IMR-90 (cell line): ENCODE measurements around the gene TAPBP. TPM values are rescaled to one million over a fixed set of nuclear protein-coding genes. Genes with fewer than 3 reads are reported as not detected.

Source experiments
- ATAC-seq: fragments of 200-7000 bp; cut with Tn5 transposase; 2 replicates; pipeline ENCODE4 v1.9.1; 2020; ENCODE audit warnings: low read depth, mild to moderate bottlenecking, moderate library complexity
- BruUV-seq: library from RNA; stranded (reverse); fragments of 400-500 nt; replicated peaks from 2 replicates; lab custom pipeline; 2021; lab: Mats Ljungman, UMichigan
- CTCF ChIA-PET: fragments of 300-600 bp; formaldehyde crosslinking; extraction: SDS; loops from one replicate; lab custom pipeline; 2021; ENCODE audit warnings: antibody characterized with exemption; lab: Yijun Ruan, JAX
- POLR2A ChIA-PET: fragments of 300-600 bp; sonication (Branson Sonifier 250); formaldehyde crosslinking; loops from one replicate; lab custom pipeline; 2022; ENCODE audit warnings: antibody characterized with exemption; ENCODE audit not compliant: unreplicated experiment; lab: Charles Lee
- DNase-seq: peaks from one replicate; pipeline ENCODE4 v3.0.0; 2013
- H2AFZ ChIP-seq: replicated peaks from 2 replicates; pipeline ENCODE3; 2013; ENCODE audit warnings: low read length, mild to moderate bottlenecking; ENCODE audit not compliant: poor library complexity
- H2AK5ac ChIP-seq: 2 replicates; pipeline ENCODE4 v1.6.1; 2013; ENCODE audit warnings: low read depth, low read length, inconsistent platforms
- H2AK9ac ChIP-seq: replicated peaks from 2 replicates; pipeline ENCODE3; 2013; ENCODE audit warnings: mild to moderate bottlenecking, low read depth, low read length, moderate library complexity; ENCODE audit not compliant: poor library complexity
- H2BK120ac ChIP-seq: 2 replicates; pipeline ENCODE4 v1.6.1; 2013; ENCODE audit warnings: low read depth, low read length, inconsistent platforms
- H2BK15ac ChIP-seq: 3 replicates; pipeline ENCODE4 v1.6.1; 2013; ENCODE audit warnings: low read depth, low read length, inconsistent platforms
- H2BK20ac ChIP-seq: 2 replicates; pipeline ENCODE4 v1.6.1; 2013; ENCODE audit warnings: low read depth, mild to moderate bottlenecking, inconsistent platforms, low read length, moderate library complexity
- H2BK5ac ChIP-seq: 2 replicates; pipeline ENCODE4 v1.6.1; 2013; ENCODE audit warnings: mild to moderate bottlenecking, low read depth, low read length, inconsistent platforms; ENCODE audit not compliant: poor library complexity, severe bottlenecking
- H3K14ac ChIP-seq: replicated peaks from 2 replicates; pipeline ENCODE4 v1.6.1; 2013; ENCODE audit warnings: low read depth, low read length, inconsistent platforms
- H3K18ac ChIP-seq: 2 replicates; pipeline ENCODE4 v1.6.1; 2013; ENCODE audit warnings: low read depth, low read length, control low read depth
- H3K23ac ChIP-seq: 2 replicates; pipeline ENCODE4 v1.6.1; 2013; ENCODE audit warnings: low read depth, low read length, inconsistent platforms
- H3K27ac ChIP-seq: 2 replicates; pipeline ENCODE4 v1.5.1; 2013; ENCODE audit warnings: mild to moderate bottlenecking, control low read depth, low read length; ENCODE audit not compliant: insufficient read depth
- H3K27me3 ChIP-seq: 2 replicates; pipeline ENCODE4 v1.6.1; 2013; ENCODE audit warnings: low read length; ENCODE audit not compliant: control insufficient read depth, insufficient read depth
- H3K36me3 ChIP-seq: 2 replicates; pipeline ENCODE4 v1.6.1; 2013; ENCODE audit warnings: low read length, mixed read lengths; ENCODE audit not compliant: control insufficient read depth, insufficient read depth
- H3K4ac ChIP-seq: 2 replicates; pipeline ENCODE4 v1.6.1; 2013; ENCODE audit warnings: low read depth, low read length, inconsistent platforms
- H3K4me1 ChIP-seq: 2 replicates; pipeline ENCODE4 v1.6.1; 2013; ENCODE audit warnings: low read length, mixed read lengths; ENCODE audit not compliant: control insufficient read depth, insufficient read depth
- H3K4me2 ChIP-seq: 2 replicates; pipeline ENCODE4 v1.6.1; 2013; ENCODE audit warnings: low read depth, mild to moderate bottlenecking, control low read depth, low read length, moderate library complexity
- H3K4me3 ChIP-seq: 2 replicates; pipeline ENCODE4 v1.5.1; 2013; ENCODE audit warnings: low read depth, mild to moderate bottlenecking, control low read depth, low read length, moderate library complexity; ENCODE audit not compliant: insufficient read depth
- H3K56ac ChIP-seq: 2 replicates; pipeline ENCODE4 v1.6.1; 2013; ENCODE audit warnings: low read length, inconsistent platforms; ENCODE audit not compliant: insufficient read depth; ENCODE audit errors: extremely low read depth
- H3K79me1 ChIP-seq, 2 experiments: 2 replicates each; pipeline ENCODE4 v1.6.1; 2013; ENCODE audit warnings: low read length in 2 of 2, inconsistent platforms in 1 of 2, low read depth in 1 of 2
- H3K9ac ChIP-seq: 2 replicates; pipeline ENCODE4 v1.6.1; 2013; ENCODE audit warnings: low read depth, low read length, control low read depth
- H3K9me1 ChIP-seq: 2 replicates; pipeline ENCODE4 v1.6.1; 2013; ENCODE audit warnings: low read length, inconsistent platforms; ENCODE audit not compliant: insufficient read depth
- H3K9me3 ChIP-seq: 2 replicates; pipeline ENCODE4 v1.6.1; 2013; ENCODE audit warnings: low read length; ENCODE audit not compliant: control insufficient read depth, insufficient read depth
- H4K20me1 ChIP-seq: 2 replicates; pipeline ENCODE4 v1.6.1; 2013; ENCODE audit warnings: low read length, inconsistent platforms; ENCODE audit not compliant: insufficient read depth
- H4K5ac ChIP-seq: 2 replicates; pipeline ENCODE4 v1.6.1; 2013; ENCODE audit warnings: mild to moderate bottlenecking, low read depth, low read length, control low read depth
- H4K8ac ChIP-seq, 2 experiments: 2 replicates each; pipeline ENCODE4 v1.6.1; 2013; ENCODE audit warnings: low read depth in 2 of 2, low read length in 2 of 2, control low read depth in 1 of 2, inconsistent platforms in 1 of 2
- H4K91ac ChIP-seq: 2 replicates; pipeline ENCODE4 v1.6.1; 2013; ENCODE audit warnings: low read depth, low read length, inconsistent platforms; ENCODE audit not compliant: insufficient read depth
- BHLHE40 ChIP-seq: fragments of 150-350 bp; IDR thresholded peaks from 2 replicates; pipeline ENCODE4 v1.6.1; 2016; ENCODE audit warnings: mild to moderate bottlenecking, low read depth, low read length
- CEBPB ChIP-seq: IDR thresholded peaks from 2 replicates; pipeline ENCODE4 v1.6.1; 2012; ENCODE audit warnings: low read depth, low read length, improper control_type of control experiment
- CHD1 ChIP-seq: IDR thresholded peaks from 2 replicates; pipeline ENCODE4 v1.6.1; 2012; ENCODE audit warnings: low read depth, low read length, improper control_type of control experiment
- FOS ChIP-seq: fragments of 150-350 bp; IDR thresholded peaks from 2 replicates; pipeline ENCODE4 v1.6.1; 2016; ENCODE audit warnings: low read depth, low read length
- MAFK ChIP-seq: IDR thresholded peaks from 2 replicates; pipeline ENCODE4 v1.6.1; 2012; ENCODE audit warnings: low read depth, low read length, improper control_type of control experiment
- MAZ ChIP-seq: IDR thresholded peaks from 2 replicates; pipeline ENCODE4 v1.6.1; 2012; ENCODE audit warnings: low read depth, mild to moderate bottlenecking, low read length, improper control_type of control experiment, moderate library complexity, borderline replicate concordance
- MXI1 ChIP-seq: IDR thresholded peaks from 2 replicates; pipeline ENCODE4 v1.6.1; 2012; ENCODE audit warnings: low read depth, mild to moderate bottlenecking, low read length, moderate library complexity, borderline replicate concordance
- NFE2L2 ChIP-seq: fragments of 150-350 bp; IDR thresholded peaks from 2 replicates; pipeline ENCODE4 v1.6.1; 2016; ENCODE audit warnings: low read depth, mild to moderate bottlenecking, low read length
- POLR2A ChIP-seq: IDR thresholded peaks from 2 replicates; pipeline ENCODE4 v1.6.1; 2012; ENCODE audit warnings: mild to moderate bottlenecking, low read depth, low read length
- RAD21 ChIP-seq: IDR thresholded peaks from 2 replicates; pipeline ENCODE4 v1.6.1; 2012; ENCODE audit warnings: low read length, improper control_type of control experiment
- RCOR1 ChIP-seq: IDR thresholded peaks from 2 replicates; pipeline ENCODE4 v1.6.1; 2012; ENCODE audit warnings: mild to moderate bottlenecking, low read length, improper control_type of control experiment; ENCODE audit not compliant: insufficient replicate concordance
- RFX5 ChIP-seq: IDR thresholded peaks from 2 replicates; pipeline ENCODE4 v1.8.0; 2012; ENCODE audit warnings: low read depth, mild to moderate bottlenecking, low read length, moderate library complexity
- SMC3 ChIP-seq: fragments of 150-350 bp; IDR thresholded peaks from 2 replicates; pipeline ENCODE4 v1.6.1; 2016; ENCODE audit warnings: low read depth, mild to moderate bottlenecking, antibody characterized with exemption, low read length, moderate library complexity
- WGBS, 2 experiments: methylation state at CpG; one replicate each; pipeline versions ENCODE4 v1.1.5 to v1.1.7; 2013; ENCODE audit warnings: missing lambda C conversion rate in 2 of 2; ENCODE audit not compliant: insufficient read length in 1 of 2; ENCODE audit errors: extremely low coverage in 2 of 2; 5-methylcytosine and 5-hydroxymethylcytosine counted together
- dilution Hi-C: fragments of 300-500 bp; cut with HindIII; formaldehyde crosslinking; loops from one replicate; pipeline ENCODE4 v1.14.3; 2018; ENCODE audit warnings: low sequenced_read_pairs; ENCODE audit not compliant: unreplicated experiment
- in situ Hi-C: fragments of 300-500 bp; cut with MboI; formaldehyde crosslinking; loops from 3 replicates; pipeline ENCODE4 v1.14.3; 2019; ENCODE audit warnings: low sequenced_read_pairs, inconsistent platforms, mixed read lengths
- intact Hi-C: fragments of 100-400 bp; cut with micrococcal nuclease; formaldehyde crosslinking; loops from 2 replicates; pipeline ENCODE4 v1.10.0; 2022
- polyA plus RNA-seq, 3 experiments: library from polyadenylated mRNA; depleted of rRNA; stranded (reverse); fragments of >200 nt; gene quantifications; 2 replicates each; pipeline ENCODE4 v1.2.3, GENCODE V29; 2012; ENCODE audit warnings: low replicate concordance in 1 of 3
- total RNA-seq: library from RNA; depleted of rRNA; stranded (reverse); fragments of >200 nt; gene quantifications from 2 replicates; pipeline ENCODE4 v1.2.3, GENCODE V29; 2012
- TF ChIP-seq, protein P1 (sequence below): conservative IDR thresholded peaks from 2 replicates; pipeline ENCODE4 v1.5.1; 2012; ENCODE audit warnings: mild to moderate bottlenecking, low read depth, low read length, improper control_type of control experiment
- TF ChIP-seq, protein P2 (sequence below): fragments of 150-350 bp; IDR thresholded peaks from 2 replicates; pipeline ENCODE4 v1.6.1; 2017; ENCODE audit warnings: mild to moderate bottlenecking, antibody characterized with exemption, low read length, low read depth

TAPBP gene
- total and polyA plus RNA-seq, 2 of the 4 experiments (the other 2 are of a cell fraction) = 13.1 to 63.3 TPM

DNA sequence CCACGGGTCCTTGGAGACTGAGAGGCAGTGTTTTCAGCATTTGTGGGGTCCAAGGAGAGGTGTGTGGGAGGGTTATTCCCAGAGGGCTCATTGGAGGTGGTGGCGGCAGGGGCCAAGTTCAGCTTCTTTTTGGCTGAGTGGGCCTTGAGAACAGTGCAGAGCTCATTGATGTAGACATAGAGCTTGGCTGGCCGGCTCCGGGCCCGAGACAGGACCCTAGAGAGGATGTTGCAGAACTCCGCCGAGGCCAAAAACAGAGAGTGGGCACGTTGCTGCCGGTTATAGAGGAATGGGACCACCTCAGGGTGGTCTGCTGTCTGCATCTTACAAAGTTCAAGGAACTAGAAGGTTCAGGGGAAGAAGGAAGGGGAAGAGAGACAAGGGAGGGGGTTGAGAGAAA, 7.3 kb upstream of the TAPBP start:
- POLR2A ChIA-PET = interaction anchor here (0.6 to 1.0 kb wide), 2 partner anchors 339 to 349 kb away, joined by 4 read pairs; no protein-coding TSS in a partner anchor
- H3K4me1 ChIP-seq = peaks cover 31% of the 10 kb centered on the region
- dilution Hi-C loops = no loop called here

More for the DNA sequence above, 7.3 kb upstream of the TAPBP start:
- intact Hi-C loops = no loop called here
- Histone ChIP-seq H2BK20ac (no peak overlapping the region; the same call in 1 of the 2 replicates), H2BK5ac (peak overlapping the region; percentile 97), H3K4ac (peak overlapping the region; percentile 94), H3K9me3 (no peaks in the 10 kb centered on the region), H3K4me3 (no peak overlapping the region), H2BK15ac (peak overlapping the region; percentile 90; the same call in 1 of the 3 replicates), H2AK9ac (peak overlapping the region; percentile 98), H3K23ac (peak overlapping the region; percentile 43; the same call in 1 of the 2 replicates), H3K18ac (0 out of 2 replicates have a peak overlapping the region, but pooled peaks have one; percentile 49), H3K27me3 (no peaks in the 10 kb centered on the region), H2BK120ac (peak overlapping the region; percentile 93), H4K5ac (peak overlapping the region; percentile 44; the same call in 1 of the 2 replicates), H4K8ac (peak overlapping the region; percentile 79 to 93; a peak in 3 of 4 replicates), H4K91ac (peak overlapping the region; percentile 79), H3K9me1 (peaks cover 17% of the 10 kb centered on the region), H3K56ac (no peak overlapping the region), H3K27ac (peak overlapping the region; percentile 88), H3K36me3 (peaks cover 26% of the 10 kb centered on the region), H3K9ac (peak overlapping the region; percentile 98), H3K79me1 (peaks cover 30 to 51% of the 10 kb centered on the region in 2 experiments), H2AFZ (peak overlapping the region; percentile 56), H2AK5ac (peak overlapping the region; percentile 99), H3K4me2 (peak overlapping the region; percentile 97; the same call in 1 of the 2 replicates), H3K14ac (peak overlapping the region; percentile 82; the same call in 1 of the 2 replicates), H4K20me1 (peaks cover 10% of the 10 kb centered on the region)
- CTCF ChIA-PET = no interaction called here
- WGBS, 2 experiments = 75% methylated on average over 6 of the region's 9 CpGs; no CpG with 5 or more reads in 1 of the 2 experiments
- in situ Hi-C loops = no loop called here
- no peak for ATAC-seq
- no TSS peak for BruUV-seq
- TF ChIP-seq RAD21 (no peak), MAFK (no peak), RFX5 (no peak), CHD1 (no peak), MXI1 (no peak), POLR2A (no peak), MAZ (no peak), BHLHE40 (no peak), CEBPB (no peak), RCOR1 (no peak), NFE2L2 (no peak), SMC3 (no peak), FOS (no peak)
- TF ChIP-seq, protein P1, sequence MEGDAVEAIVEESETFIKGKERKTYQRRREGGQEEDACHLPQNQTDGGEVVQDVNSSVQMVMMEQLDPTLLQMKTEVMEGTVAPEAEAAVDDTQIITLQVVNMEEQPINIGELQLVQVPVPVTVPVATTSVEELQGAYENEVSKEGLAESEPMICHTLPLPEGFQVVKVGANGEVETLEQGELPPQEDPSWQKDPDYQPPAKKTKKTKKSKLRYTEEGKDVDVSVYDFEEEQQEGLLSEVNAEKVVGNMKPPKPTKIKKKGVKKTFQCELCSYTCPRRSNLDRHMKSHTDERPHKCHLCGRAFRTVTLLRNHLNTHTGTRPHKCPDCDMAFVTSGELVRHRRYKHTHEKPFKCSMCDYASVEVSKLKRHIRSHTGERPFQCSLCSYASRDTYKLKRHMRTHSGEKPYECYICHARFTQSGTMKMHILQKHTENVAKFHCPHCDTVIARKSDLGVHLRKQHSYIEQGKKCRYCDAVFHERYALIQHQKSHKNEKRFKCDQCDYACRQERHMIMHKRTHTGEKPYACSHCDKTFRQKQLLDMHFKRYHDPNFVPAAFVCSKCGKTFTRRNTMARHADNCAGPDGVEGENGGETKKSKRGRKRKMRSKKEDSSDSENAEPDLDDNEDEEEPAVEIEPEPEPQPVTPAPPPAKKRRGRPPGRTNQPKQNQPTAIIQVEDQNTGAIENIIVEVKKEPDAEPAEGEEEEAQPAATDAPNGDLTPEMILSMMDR = no peak
- TF ChIP-seq, protein P2, sequence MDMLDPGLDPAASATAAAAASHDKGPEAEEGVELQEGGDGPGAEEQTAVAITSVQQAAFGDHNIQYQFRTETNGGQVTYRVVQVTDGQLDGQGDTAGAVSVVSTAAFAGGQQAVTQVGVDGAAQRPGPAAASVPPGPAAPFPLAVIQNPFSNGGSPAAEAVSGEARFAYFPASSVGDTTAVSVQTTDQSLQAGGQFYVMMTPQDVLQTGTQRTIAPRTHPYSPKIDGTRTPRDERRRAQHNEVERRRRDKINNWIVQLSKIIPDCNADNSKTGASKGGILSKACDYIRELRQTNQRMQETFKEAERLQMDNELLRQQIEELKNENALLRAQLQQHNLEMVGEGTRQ = no peak
- DNase-seq = no peak
